ENCODE data around the gene RXRA. TPM values are rescaled to one million over a fixed set of nuclear protein-coding genes. Genes with fewer than 3 reads are reported as not detected.

Gene RXRA
- total RNA-seq, 2 donors from 2014 or later = 34.5 to 50.8 TPM

DNA sequence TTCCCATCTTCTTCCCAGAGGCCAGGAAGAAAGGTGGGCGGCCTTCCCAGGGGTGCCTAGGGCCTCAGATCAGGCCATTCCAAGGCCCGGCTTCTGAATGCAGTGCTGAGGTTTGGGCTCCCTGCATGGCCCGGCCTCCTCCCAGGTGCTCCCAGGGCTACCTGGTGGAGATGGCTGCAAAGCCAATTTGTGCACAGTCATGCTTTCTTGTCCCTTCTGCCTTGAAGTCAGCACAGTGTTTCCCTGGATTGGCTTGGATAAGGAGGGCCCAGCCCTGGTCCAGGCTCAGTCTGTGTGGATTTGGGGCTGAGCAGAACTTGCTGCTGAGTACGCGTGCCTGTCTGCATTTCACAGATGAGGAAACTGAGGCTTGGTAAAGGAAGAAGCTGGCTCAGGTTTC, 72.5 kb downstream of the RXRA start:
- peaks cover 0 to 75% of the 10 kb centered on the region in 2 donors for H3K4me1 ChIP-seq

GRCh38 chr9:134399435-134400056, 73.3 kb downstream of the RXRA start:
- Histone ChIP-seq H3K4me1 (peaks cover 0 to 77% of the 10 kb centered on the region in 2 donors), H3K36me3 (no peaks in the 10 kb centered on the region), H3K27me3 (no peaks in the 10 kb centered on the region), H3K9me3 (no peaks in the 10 kb centered on the region), H3K4me3 (no peak overlapping the region), H3K27ac (no peak overlapping the region)
- DNase-seq (ENCODE audit: low spot score) = no peak
- TF ChIP-seq CTCF (IDR thresholded peaks at IDR 0.05) = peak in 1 of 2 donors; percentile 48

More for the DNA sequence above, 72.5 kb downstream of the RXRA start:
- Histone ChIP-seq H3K27ac (no peak overlapping the region), H3K4me3 (no peak overlapping the region), H3K9me3 (no peaks in the 10 kb centered on the region), H3K36me3 (no peaks in the 10 kb centered on the region), H3K27me3 (no peaks in the 10 kb centered on the region)
- no peak for TF ChIP-seq CTCF (IDR thresholded peaks at IDR 0.05)
- no peak for DNase-seq (ENCODE audit: low spot score)

- TF ChIP-seq CTCF (IDR thresholded peaks at IDR 0.05) = no peak
- H3K4me1 ChIP-seq = peaks cover 0 to 77% of the 10 kb centered on the region in 2 donors
- H3K27ac ChIP-seq = no peak overlapping the region
- no peaks in the 10 kb centered on the region for H3K27me3 ChIP-seq
- no peaks in the 10 kb centered on the region for H3K9me3 ChIP-seq
- DNase-seq (ENCODE audit: low spot score) = no peak
- H3K4me3 ChIP-seq = no peak overlapping the region
- H3K36me3 ChIP-seq = no peaks in the 10 kb centered on the region
Measured at GRCh38 chr9:134400283-134400682, 74.0 kb downstream of the RXRA start.

DNA sequence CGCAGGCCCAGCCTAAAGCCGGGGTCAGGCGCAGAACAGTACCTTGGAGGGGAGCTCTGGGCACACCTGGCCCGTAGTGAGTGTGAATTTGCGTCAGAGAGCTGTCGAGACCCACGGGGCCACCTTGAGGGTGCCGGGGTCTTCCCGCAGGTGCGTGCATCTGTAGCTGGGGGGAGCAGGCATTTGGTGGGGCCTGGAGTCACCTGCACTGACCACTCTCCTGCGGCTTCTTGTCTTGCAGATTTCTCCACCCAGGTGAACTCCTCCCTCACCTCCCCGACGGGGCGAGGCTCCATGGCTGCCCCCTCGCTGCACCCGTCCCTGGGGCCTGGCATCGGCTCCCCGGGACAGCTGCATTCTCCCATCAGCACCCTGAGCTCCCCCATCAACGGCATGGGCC, 75.1 kb downstream of the RXRA start:
- Histone ChIP-seq H3K4me1 (peaks cover 0 to 77% of the 10 kb centered on the region in 2 donors), H3K36me3 (no peaks in the 10 kb centered on the region), H3K27ac (peak overlapping the region in 1 of 2 donors; percentile 87), H3K27me3 (no peaks in the 10 kb centered on the region), H3K9me3 (no peaks in the 10 kb centered on the region), H3K4me3 (no peak overlapping the region)
- TF ChIP-seq CTCF (IDR thresholded peaks at IDR 0.05) = no peak
- no peak for DNase-seq (ENCODE audit: low spot score)

DNA sequence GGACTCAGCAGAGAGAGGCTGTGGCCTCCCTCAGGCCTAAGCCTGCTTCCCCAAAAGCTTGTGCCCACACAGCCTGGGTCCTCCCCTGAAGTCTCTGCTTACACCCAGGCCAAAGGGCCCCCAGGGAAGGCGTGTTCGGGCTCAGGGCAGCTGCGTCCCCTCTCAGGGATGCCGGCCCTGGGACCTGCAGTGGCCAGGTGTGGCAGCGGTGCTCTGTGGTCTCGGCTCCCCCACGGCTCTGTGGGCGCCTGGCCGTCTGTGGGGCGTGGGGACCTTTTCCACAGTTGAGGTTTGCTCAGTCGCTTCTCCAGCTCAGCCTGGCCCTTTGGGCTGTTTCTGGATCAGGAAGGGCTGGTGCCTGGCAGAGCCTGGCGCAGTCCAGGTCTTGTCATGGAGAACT, 75.9 kb downstream of the RXRA start:
- no peak for TF ChIP-seq CTCF (IDR thresholded peaks at IDR 0.05)
- Histone ChIP-seq H3K27me3 (no peaks in the 10 kb centered on the region), H3K36me3 (no peaks in the 10 kb centered on the region), H3K9me3 (no peaks in the 10 kb centered on the region), H3K27ac (peak overlapping the region; percentile 78 to 87), H3K4me1 (peaks cover 0 to 77% of the 10 kb centered on the region in 2 donors), H3K4me3 (no peak overlapping the region)
- no peak for DNase-seq (ENCODE audit: low spot score)

DNA sequence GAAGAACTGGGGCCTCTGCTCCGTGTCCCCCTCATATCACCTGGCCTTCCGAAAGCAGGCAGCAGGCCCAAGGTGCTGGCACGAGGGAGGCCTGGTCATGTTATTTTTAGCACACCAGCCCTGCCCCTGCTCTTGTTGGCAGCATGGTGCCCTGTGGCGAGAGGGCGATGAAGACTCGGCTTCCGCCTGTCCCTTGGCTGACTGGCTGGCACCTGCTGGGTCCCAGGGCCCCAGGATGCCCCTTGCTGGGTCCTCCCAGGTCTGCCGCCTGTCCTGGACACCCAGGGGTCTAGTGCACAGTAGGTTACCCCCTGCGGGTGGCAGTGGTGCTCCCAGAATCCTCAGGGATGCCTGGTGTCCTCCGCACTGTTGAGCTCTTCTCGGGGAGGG, 77.0 kb downstream of the RXRA start:
- Histone ChIP-seq H3K4me1 (peaks cover 5 to 77% of the 10 kb centered on the region in 2 donors), H3K4me3 (no peak overlapping the region), H3K9me3 (no peaks in the 10 kb centered on the region), H3K27ac (peak overlapping the region; percentile 78 to 87), H3K27me3 (no peaks in the 10 kb centered on the region), H3K36me3 (no peaks in the 10 kb centered on the region)
- DNase-seq (ENCODE audit: low spot score) = no peak
- TF ChIP-seq CTCF (IDR thresholded peaks at IDR 0.05) = no peak

Measured in right atrium auricular region (tissue), 2 donors.